NCI-H1694 (cell line): Measurements from ENCODE around the gene SCLY.

ENCODE experiments used
- DNase-seq: peaks from one replicate; lab custom pipeline; 2025; lab: John Stamatoyannopoulos, UW

The SCLY gene

GRCh38 chr2:238127165-238128060 is 66.6 kb downstream of the SCLY start:
- no peak for DNase-seq

- DNase-seq = no peak
Measured at GRCh38 chr2:238128061-238128440, 67.2 kb downstream of the SCLY start.

DNA sequence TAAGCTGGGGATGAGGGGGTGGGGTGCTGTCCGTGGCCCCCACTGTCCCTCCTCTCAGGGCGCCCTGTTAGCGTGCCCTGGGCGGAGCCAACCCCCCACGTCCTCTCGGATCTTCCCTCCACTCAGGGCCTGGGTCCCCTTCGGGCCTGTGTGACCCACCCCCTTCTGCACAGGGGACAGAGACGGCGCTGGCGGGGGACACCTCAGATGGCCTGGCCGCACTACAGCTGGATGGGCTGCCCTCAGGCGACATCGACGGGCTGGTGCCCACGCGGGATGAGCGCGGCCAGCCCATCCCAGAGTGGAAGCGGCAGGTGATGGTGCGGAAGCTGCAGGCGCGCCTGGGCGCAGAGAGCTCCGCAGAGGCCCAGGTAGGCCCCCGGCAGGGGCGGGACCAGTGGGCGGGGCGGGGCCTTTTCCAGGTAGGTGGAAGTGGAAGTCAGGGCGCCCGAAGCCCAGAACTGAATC is 67.8 kb downstream of the SCLY start:
- no peak for DNase-seq

DNA sequence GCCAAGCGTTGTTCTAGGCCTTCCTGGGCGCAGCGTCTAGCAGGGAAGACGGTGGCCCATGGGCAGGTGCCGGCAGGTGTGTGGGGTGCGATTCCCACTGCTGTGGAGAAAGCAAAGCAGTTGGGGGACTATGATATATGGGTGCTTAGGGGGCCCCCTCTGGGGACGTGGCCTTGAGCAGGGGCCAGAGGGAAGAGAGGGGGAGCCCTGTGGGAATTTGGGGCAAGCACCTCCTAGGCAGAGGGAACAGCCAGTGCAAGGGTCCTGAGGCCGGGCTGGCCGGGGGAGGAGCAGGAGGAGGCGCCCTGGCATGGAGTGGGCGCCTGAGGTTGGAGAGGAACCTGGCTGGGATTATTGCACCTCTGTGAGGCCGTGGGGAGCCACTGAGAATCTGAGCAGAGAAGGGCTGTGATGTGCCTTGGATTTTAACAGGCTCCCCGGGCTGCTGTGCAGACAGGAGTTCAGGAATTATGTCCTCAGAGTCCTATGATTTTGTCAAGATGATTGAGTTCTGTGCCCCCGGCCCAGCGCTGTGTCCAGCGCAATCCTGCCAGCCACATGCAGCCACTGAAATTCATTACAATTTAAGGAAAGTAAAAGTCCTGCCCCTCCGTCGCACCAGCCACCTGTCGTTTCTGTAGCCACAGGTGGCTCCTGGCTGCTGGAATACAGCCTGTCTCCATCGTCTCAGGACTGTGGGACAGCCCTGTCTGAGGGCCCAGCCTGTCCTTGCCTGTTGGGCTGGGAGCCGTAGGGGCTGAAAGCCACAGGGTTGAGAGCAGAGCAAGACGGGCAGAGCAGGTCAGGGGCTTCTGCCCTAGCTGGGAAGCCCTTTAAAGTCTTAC is 68.6 kb downstream of the SCLY start:
- DNase-seq = no peak

DNA sequence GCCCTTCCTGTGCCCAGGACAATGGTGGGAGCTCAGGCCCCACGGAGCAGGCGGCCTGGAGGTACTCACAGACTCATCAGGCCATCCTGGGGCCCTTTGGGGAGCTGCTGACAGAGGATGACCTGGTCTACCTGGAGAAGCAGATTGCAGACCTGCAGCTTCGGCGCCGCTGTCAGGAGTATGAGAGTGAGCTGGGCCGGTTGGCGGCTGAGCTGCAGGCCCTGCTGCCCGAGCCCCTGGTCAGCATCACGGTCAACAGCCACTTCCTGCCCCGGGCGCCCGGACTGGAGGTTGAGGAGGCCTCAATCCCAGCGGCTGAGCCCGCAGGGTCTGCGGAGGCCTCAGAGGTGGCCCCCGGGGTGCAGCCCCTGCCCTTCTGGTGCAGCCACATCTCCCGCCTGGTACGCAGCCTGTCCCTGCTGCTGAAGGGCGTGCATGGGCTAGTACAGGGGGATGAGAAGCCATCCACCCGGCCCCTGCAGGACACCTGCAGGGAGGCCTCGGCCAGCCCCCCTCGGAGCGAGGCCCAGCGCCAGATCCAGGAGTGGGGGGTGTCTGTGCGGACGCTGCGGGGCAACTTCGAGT is 69.4 kb downstream of the SCLY start:
- DNase-seq = no peak

DNA sequence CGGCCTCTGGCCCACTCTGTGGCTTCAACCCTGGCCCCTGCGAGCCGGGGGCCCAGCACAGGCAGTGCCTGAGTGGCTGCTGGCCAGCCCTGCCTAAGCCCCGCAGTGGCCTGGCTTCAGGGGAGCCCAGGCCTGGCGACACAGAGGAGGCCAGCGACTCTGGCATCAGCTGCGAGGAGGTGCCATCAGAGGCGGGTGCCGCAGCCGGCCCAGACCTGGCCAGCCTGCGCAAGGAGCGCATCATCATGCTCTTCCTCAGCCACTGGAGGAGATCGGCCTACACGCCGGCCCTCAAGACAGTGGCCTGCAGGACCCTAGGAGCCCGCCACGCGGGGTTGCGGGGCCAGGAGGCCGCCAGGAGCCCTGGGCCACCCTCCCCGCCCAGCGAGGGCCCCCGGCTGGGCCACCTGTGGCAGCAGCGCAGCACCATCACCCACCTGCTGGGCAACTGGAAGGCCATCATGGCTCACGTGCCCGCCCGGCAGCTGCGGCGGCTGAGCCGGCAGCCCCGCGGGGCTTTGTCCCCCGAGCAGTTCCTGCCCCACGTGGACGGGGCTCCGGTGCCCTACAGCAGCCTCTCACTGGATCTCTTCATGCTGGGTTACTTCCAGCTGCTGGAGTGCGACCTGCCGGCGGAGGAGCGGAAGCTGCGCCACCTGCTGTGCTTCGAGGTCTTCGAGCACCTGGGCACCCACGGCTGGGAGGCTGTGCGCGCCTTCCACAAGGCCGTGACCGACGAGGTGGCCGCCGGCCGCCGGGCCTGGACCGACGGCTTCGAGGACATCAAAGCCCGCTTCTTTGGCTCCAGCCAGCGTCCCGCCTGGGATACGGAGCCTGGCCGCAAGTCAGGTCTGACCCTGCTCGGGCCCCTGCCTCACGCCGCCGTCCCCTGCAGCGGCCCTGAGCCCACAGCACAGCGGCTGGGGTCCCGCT is 70.2 kb downstream of the SCLY start:
- no peak for DNase-seq

- no peak for DNase-seq
Measured at GRCh38 chr2:238131761-238132462, 71.1 kb downstream of the SCLY start.

DNA sequence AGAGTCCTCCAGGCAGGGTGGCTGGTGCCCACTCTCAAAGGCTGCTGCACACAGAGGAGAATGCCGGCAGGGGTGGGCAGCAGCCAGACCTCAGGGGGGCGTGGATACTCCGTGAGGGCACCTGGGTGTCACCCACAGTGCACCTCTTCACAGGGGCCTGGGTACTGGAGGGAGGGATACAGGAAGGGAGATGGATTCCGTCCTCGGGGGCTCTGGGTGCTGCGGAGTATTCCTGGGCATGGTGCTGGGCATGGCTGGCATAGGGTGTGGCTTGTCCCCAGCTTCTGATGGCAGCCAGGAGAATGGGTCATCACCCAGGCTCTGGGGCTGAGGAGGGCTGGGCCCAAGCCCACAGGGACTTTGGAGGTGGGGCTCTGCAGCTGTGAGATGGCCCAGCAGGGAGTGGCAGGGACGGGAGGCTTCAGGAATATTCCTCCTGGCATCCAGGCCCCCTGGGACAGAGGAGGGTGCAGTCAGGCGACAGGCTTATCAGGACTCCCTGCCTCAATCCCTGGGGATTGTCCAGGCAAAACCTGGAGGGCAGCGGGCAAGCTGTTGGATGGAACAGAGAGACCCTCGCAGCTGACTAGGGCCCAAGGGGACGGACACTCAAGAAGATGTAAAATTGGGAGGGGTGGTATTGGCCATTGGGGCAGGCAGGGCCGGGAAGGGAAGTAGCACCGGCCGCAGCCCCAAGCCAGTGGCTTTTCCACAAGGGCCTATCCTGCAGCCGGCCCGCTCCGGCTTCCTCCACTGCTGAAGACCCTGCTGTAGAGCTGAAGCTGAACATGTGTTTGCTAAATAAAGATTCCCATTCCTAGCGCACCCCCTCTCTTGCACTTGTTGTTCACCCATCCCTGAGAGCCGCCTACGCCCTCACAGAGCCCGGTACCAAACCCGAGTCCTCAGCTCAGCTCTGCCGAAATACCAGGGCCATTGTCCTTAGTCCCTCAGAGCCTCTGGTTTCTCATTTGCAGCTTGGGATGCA is 72.0 kb downstream of the SCLY start:
- no peak for DNase-seq

GRCh38 chr2:238133499-238134392 is 72.9 kb downstream of the SCLY start:
- DNase-seq = no peak

DNA sequence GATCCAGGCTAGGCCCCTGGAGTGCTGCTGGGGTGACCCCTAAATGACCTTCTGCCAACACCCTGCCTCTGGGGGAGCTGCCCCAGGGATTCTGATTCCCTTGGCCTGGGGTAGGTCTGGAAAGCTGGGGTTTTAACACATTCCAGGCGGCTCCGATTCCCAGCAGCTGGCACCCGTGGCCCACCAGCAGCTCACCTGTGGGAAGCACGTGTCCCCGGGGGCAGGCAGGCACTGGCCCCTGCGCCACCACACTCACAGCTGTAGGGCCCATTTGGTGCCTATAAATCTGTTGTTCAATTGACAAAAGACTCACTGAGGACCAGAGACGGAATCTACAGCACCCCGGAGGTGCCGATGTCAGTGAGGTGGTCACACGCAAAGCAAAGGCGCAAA is 73.6 kb downstream of the SCLY start:
- no peak for DNase-seq

DNA sequence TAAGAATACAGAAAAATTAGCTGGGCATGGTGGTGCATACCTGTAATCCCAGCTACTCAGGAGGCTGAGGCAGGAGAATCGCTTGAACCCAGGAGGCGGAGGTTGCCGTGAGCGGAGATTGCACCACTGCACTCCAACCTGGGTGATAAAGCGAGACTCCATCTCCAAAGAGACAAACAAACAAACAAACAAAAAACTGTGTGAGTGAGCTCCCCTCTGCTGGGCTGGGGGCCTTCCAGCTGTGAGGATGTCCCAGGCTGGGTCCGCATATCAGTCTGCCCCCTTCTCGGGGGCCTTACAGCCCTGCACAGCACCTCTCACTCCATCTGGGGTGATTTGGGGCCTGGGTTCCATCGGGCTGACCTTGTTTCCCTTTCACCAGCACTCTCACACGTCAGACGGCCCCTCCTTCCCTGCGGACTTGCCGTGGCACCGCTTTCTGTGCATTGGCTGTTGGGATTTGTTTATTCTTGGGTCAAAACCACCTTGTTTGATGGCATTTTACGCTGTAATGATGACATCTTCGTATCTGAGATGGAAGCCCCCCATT is 74.9 kb downstream of the SCLY start:
- DNase-seq = no peak

DNA sequence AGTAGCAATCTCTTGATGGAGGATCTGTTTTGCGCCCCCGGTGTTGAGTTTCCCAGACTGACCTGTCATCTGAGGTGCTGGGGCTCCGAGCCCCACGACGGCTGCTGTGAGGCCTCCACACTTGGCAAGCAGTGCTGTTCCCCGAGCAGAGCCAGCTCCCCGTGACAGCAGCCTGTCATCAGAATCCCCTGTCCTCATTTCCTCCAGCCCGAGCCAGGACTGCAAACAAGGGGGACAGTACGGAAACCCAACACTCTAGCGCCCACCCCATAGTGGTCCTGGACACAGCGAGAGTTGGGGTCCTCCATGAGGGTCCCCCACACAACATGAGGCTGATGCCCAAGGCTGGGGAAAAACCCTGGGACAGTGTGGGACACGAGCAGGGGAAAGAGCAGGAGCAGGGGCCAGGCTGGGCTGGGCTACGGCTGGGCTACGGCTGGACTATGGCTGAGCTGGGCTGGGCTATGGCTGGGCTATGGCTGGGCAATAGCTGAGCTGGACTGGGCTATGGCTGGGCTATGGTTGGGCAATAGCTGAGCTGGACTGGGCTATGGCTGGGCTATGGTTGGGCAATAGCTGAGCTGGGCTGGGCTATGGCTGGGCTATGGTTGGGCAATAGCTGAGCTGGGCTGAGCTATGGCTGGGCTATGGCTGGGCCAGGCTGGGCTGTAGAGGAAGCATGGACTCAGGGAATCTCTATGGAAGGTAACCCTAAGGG is 76.2 kb downstream of the SCLY start:
- DNase-seq = no peak

DNA sequence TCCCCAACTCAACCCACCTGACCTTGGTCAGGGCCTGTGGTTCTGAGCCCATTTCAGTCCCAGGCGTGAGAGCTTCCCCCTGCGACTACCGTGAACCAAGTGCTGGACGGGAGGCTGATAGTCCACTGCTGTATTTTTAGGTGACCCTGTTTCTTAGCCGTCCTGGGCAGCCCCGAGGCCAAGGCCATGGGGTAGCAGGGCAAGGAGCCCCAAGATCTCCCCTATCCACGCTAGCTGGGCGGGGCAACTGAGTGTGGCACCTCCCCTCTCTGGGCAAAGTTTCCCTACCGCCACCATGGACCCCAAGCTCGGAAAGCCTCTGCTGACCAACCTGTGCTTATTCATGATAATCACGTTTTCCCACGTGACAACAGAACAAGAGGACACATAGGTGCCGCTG is 77.1 kb downstream of the SCLY start:
- DNase-seq = no peak

DNA sequence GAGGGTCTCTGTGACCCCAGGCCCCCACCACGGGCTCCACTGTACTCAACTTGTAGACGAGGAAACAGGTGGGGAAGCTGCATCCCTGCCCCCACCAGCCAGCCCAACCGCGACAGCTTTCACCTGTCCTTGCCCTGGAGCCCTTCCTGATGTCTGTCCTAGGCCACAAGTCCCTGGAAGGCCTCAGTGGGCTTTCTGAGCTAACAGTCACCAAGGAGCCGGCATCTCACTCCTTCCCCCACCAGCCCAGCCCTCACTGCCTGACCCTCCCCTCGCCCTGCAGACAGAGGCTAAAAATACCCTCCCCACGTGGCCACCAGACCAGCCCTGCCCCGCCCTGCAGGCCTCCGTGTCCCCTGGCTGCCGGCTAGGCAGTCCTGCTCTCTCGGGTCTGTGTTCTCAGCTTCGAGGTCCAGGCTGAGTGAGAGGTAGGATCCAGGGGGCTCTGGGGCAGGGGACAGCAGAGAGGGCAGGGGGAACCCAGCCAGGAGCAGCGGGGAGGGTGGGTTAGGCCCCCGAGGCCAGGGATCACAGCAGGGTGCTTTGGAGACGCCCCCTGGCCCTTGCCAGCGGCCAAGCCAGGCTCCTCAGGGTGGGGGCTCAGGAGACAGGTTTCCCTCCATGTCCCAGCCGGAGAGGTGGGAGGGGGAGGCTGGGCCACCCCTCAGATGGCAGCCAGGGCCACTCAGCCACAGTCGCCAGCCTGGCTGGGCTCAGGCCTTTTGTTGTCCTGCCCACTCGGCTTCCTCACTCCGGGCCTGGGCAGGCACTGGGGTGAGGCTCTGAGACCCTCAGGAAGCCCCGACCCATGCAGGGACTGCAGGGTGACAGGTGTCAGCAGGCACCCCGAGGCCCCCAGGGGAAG is 77.8 kb downstream of the SCLY start, which contains the start of gene KLHL30:
Gene KLHL30, plus strand, starts transcription at position 338 of the 865 bp plus-strand sequence. CDS start 2,087 bp downstream, outside the sequence.
- DNase-seq = no peak

DNA sequence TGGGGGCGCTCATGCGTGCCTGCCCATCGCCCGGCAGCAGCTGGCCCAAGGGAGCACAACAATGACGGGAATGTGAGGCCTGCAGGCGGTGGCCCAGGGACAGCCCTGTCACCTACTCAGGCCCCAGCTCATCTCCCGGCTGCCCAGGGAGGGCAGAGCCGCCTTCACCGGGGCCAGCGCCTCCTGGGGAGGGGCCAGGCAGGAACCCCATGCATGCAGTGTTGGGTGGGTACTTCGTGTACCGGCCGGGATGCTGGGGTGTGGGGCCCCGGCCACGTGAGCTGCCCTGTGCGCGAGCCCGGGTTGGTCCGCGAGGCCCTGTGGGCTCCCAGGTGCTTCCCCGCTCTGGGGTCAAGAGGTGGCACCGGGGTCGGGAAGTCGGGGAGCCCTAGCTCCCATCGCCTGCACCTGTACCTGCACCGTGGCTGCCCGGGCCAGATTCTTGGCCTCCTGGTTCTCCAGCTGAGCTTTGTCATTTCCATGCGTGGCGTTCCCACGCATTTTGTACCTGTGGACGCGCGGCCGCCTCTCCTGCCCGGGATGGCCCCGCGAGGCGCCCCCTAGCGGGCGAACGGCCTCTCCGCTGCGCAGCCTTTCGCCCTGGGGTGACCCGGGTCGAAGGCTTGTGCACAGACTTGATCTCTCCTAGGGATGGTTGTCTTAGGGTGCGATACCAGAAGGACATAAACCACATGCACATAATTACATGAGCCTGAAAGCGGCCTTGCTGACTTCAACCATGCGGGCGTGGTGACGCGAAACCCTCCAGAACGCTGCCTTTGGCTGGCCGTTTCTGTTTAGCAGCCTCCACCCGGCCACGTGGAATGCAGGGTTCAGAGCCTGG is 78.6 kb downstream of the SCLY start:
- no peak for DNase-seq

- DNase-seq = no peak
Measured at GRCh38 chr2:238140040-238140439, 79.2 kb downstream of the SCLY start.
